ENCODE data around the gene MALAT1. TPM values are rescaled to one million over a fixed set of nuclear protein-coding genes. Genes with fewer than 3 reads are reported as not detected.

MALAT1 gene
- total and polyA plus RNA-seq, 2 of the 13 experiments (the other 11 are each of a cell fraction or from before 2014, with no cell fraction given), result 143 to 1,237 TPM

DNA sequence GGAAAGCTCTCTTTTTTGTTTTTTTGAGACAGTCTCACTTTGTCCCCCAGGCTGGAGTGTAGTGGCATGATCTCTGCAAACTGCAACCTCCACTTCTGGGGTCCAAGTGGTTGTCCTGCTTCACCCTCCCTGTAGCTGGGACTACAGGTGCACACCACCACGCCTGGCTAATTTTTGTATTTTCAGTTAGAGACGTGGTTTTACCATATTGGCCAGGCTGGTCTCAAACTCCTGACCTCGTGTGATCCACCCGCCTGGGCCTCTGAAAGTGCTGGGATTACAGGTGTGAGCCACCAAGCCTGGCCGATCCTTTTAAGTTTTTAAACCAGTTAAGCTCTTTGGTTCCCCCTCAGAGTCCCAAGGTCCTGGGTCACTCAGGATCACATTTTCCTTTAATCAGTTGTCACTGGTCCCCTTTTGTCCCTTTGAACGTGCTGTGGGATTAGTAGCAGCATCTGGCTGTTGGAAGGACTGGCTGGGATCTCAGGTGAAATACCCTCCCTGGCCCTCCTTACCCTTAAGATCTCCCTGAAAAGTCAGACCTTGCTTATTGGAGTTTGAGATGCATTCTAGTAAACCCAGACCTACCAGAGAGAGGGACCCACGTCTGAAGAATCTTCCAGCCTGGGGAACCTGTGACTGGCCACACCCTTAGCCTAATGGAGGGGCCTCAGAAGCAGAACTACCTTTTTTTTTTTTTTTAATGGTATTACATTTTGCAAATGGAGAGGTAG, 8.1 kb downstream of the MALAT1 start (continued):
- TF ChIP-seq ZNF780A (CRISPR knock-in tag; IDR thresholded peaks at IDR 0.05) (no peak), TCF7 (IDR thresholded peaks at IDR 0.05; ENCODE audit: low read depth) (no peak), HNRNPLL (IDR thresholded peaks at IDR 0.05; ENCODE audit: low read depth, low read length, poor library complexity, severe bottlenecking) (no peak), EHMT2 (IDR thresholded peaks at IDR 0.05; ENCODE audit: borderline replicate concordance, low read depth, low read length) (no peak), XBP1 (CRISPR knock-in tag; IDR thresholded peaks at IDR 0.05) (no peak), STAT5B (CRISPR knock-in tag; IDR thresholded peaks at IDR 0.05) (0 out of 2 replicates have a peak, but pooled peaks have one; percentile 35), HCFC1 (IDR thresholded peaks at IDR 0.05; ENCODE audit: low read depth, low read length) (no peak), NFYB (CRISPR knock-in tag; IDR thresholded peaks at IDR 0.05) (no peak), SALL2 (CRISPR knock-in tag; IDR thresholded peaks at IDR 0.05) (peak; percentile 3; the same call in 1 of the 2 replicates), ZNF468 (CRISPR knock-in tag; IDR thresholded peaks at IDR 0.05) (no peak), KAT8 (CRISPR knock-in tag; IDR thresholded peaks at IDR 0.05) (no peak), JUN (CRISPR knock-in tag; IDR thresholded peaks at IDR 0.05) (no peak), PCBP2 (optimal IDR thresholded peaks at IDR 0.05; ENCODE audit: low read depth, low read length, poor library complexity, severe bottlenecking) (no peak), ZFP62 (CRISPR knock-in tag; IDR thresholded peaks at IDR 0.05) (no peak), HOXA3 (CRISPR knock-in tag; IDR thresholded peaks at IDR 0.05) (no peak), PAF1 (CRISPR knock-in tag; IDR thresholded peaks at IDR 0.05) (peak; percentile 62; the same call in 1 of the 2 replicates), STAG1 (CRISPR knock-in tag; IDR thresholded peaks at IDR 0.05) (no peak), RFX3 (CRISPR knock-in tag; IDR thresholded peaks at IDR 0.05) (no peak), ZNF605 (CRISPR knock-in tag; IDR thresholded peaks at IDR 0.05) (peak; percentile 51)
- TF ChIP-seq, protein P1, sequence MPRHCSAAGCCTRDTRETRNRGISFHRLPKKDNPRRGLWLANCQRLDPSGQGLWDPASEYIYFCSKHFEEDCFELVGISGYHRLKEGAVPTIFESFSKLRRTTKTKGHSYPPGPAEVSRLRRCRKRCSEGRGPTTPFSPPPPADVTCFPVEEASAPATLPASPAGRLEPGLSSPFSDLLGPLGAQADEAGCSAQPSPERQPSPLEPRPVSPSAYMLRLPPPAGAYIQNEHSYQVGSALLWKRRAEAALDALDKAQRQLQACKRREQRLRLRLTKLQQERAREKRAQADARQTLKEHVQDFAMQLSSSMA (CRISPR knock-in tag; IDR thresholded peaks at IDR 0.05), result no peak
- TF ChIP-seq, protein P2, sequence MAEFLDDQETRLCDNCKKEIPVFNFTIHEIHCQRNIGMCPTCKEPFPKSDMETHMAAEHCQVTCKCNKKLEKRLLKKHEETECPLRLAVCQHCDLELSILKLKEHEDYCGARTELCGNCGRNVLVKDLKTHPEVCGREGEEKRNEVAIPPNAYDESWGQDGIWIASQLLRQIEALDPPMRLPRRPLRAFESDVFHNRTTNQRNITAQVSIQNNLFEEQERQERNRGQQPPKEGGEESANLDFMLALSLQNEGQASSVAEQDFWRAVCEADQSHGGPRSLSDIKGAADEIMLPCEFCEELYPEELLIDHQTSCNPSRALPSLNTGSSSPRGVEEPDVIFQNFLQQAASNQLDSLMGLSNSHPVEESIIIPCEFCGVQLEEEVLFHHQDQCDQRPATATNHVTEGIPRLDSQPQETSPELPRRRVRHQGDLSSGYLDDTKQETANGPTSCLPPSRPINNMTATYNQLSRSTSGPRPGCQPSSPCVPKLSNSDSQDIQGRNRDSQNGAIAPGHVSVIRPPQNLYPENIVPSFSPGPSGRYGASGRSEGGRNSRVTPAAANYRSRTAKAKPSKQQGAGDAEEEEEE (CRISPR knock-in tag; IDR thresholded peaks at IDR 0.05; ENCODE audit: borderline replicate concordance), result no peak
- TF ChIP-seq, protein P3, sequence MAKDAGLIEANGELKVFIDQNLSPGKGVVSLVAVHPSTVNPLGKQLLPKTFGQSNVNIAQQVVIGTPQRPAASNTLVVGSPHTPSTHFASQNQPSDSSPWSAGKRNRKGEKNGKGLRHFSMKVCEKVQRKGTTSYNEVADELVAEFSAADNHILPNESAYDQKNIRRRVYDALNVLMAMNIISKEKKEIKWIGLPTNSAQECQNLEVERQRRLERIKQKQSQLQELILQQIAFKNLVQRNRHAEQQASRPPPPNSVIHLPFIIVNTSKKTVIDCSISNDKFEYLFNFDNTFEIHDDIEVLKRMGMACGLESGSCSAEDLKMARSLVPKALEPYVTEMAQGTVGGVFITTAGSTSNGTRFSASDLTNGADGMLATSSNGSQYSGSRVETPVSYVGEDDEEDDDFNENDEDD (CRISPR knock-in tag; IDR thresholded peaks at IDR 0.05; ENCODE audit: borderline replicate concordance), result no peak
- TF ChIP-seq, protein P4, sequence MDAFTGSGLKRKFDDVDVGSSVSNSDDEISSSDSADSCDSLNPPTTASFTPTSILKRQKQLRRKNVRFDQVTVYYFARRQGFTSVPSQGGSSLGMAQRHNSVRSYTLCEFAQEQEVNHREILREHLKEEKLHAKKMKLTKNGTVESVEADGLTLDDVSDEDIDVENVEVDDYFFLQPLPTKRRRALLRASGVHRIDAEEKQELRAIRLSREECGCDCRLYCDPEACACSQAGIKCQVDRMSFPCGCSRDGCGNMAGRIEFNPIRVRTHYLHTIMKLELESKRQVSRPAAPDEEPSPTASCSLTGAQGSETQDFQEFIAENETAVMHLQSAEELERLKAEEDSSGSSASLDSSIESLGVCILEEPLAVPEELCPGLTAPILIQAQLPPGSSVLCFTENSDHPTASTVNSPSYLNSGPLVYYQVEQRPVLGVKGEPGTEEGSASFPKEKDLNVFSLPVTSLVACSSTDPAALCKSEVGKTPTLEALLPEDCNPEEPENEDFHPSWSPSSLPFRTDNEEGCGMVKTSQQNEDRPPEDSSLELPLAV (CRISPR knock-in tag; conservative IDR thresholded peaks at IDR 0.05; ENCODE audit: low read depth), result no peak
- TF ChIP-seq, protein P5, sequence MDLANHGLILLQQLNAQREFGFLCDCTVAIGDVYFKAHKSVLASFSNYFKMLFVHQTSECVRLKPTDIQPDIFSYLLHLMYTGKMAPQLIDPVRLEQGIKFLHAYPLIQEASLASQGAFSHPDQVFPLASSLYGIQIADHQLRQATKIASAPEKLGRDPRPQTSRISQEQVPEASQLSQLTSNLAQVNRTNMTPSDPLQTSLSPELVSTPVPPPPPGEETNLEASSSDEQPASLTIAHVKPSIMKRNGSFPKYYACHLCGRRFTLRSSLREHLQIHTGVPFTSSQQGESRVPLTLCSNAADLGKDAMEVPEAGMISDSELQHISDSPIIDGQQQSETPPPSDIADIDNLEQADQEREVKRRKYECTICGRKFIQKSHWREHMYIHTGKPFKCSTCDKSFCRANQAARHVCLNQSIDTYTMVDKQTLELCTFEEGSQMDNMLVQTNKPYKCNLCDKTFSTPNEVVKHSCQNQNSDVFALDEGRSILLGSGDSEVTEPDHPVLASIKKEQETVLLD (CRISPR knock-in tag; IDR thresholded peaks at IDR 0.05; ENCODE audit: low read depth), result no peak
- TF ChIP-seq, protein P6, sequence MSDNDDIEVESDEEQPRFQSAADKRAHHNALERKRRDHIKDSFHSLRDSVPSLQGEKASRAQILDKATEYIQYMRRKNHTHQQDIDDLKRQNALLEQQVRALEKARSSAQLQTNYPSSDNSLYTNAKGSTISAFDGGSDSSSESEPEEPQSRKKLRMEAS (IDR thresholded peaks at IDR 0.05), result peak; percentile 4; the same call in 1 of the 2 replicates

Data from HepG2 (cell line).